C4-2B (cell line): Measurements from ENCODE around the gene LHFPL2.

Source experiments
- CTCF ChIP-seq: fragments of 450-650 bp; conservative IDR thresholded peaks from 2 replicates; pipeline ENCODE4 v1.5.1; 2017; ENCODE audit warnings: mild to moderate bottlenecking
- ZFX ChIP-seq: fragments of 450-650 bp; IDR thresholded peaks from 2 replicates; pipeline ENCODE4 v1.6.1; 2017

- TF ChIP-seq CTCF, result no peak
- no peak for TF ChIP-seq ZFX
Observed at GRCh38 chr5:78610636-78611035, 37.9 kb downstream of the LHFPL2 start.
